Measurements from ENCODE around the gene KCNK17.

The KCNK17 gene

GRCh38 chr6:39261751-39262150 lies 52.5 kb downstream of the KCNK17 start:
- no peaks in the 10 kb centered on the region for H3K79me2 ChIP-seq (ENCODE audit: control insufficient read depth, insufficient read depth, low read length, poor library complexity)
- no peaks in the 10 kb centered on the region for H3K79me1 ChIP-seq (ENCODE audit: low read length)
- H2AFZ ChIP-seq (ENCODE audit: insufficient read depth, low read length, poor library complexity): no peak overlapping the region
- no peak overlapping the region for H3K4me3 ChIP-seq (ENCODE audit: low read depth, low read length)
- no peak overlapping the region for H4K91ac ChIP-seq (ENCODE audit: low read depth, low read length)
- H4K12ac ChIP-seq (ENCODE audit: low read depth, low read length): no peak overlapping the region
- no peaks in the 10 kb centered on the region for H3K36me3 ChIP-seq (ENCODE audit: control insufficient read depth in 1 of 2, insufficient read depth in 2 of 2, low read length in 2 of 2)
- no peaks in the 10 kb centered on the region for H3K27me3 ChIP-seq (ENCODE audit: insufficient read depth, low read length)
- no peak overlapping the region for H3K23ac ChIP-seq (ENCODE audit: low read length)
- H3K4me2 ChIP-seq (ENCODE audit: low read length): no peak overlapping the region
- H3K18ac ChIP-seq (ENCODE audit: low read length): no peak overlapping the region
- no peaks in the 10 kb centered on the region for H3K9me3 ChIP-seq (ENCODE audit: insufficient read depth, low read depth, low read length)
- no CpG with 5 or more reads among the region's 3 CpGs for WGBS (ENCODE audit: extremely low coverage, insufficient coverage, insufficient read length)
- H2AK5ac ChIP-seq (ENCODE audit: low read length): no peak overlapping the region
- H2BK120ac ChIP-seq (ENCODE audit: insufficient read depth, low read length, poor library complexity): no peak overlapping the region
- H2BK5ac ChIP-seq (ENCODE audit: low read depth, low read length, poor library complexity): no peak overlapping the region
- DNase-seq: no peak
- no peak overlapping the region for H3K9ac ChIP-seq (ENCODE audit: low read length)
- H3K4me1 ChIP-seq (ENCODE audit: control insufficient read depth in 1 of 2, insufficient read depth in 2 of 2, low read length in 2 of 2): no peaks in the 10 kb centered on the region
- no peak overlapping the region for H4K8ac ChIP-seq (ENCODE audit: low read depth, low read length)
- H3K27ac ChIP-seq (ENCODE audit: low read depth, low read length): no peak overlapping the region
- no peak overlapping the region for H3K14ac ChIP-seq (ENCODE audit: low read length)
- no peak overlapping the region for H3K4ac ChIP-seq (ENCODE audit: low read depth, low read length)
- no peak overlapping the region for H2BK12ac ChIP-seq (ENCODE audit: low read length)

- H3K27ac ChIP-seq (ENCODE audit: low read depth, low read length): no peak overlapping the region
- H2BK12ac ChIP-seq (ENCODE audit: low read length): no peak overlapping the region
- H4K12ac ChIP-seq (ENCODE audit: low read depth, low read length): no peak overlapping the region
- no peak overlapping the region for H4K8ac ChIP-seq (ENCODE audit: low read depth, low read length)
- no peak for DNase-seq
- no CpG with 5 or more reads among the region's 2 CpGs for WGBS (ENCODE audit: extremely low coverage, insufficient coverage, insufficient read length)
- no peak overlapping the region for H2AK5ac ChIP-seq (ENCODE audit: low read length)
- no peaks in the 10 kb centered on the region for H3K4me1 ChIP-seq (ENCODE audit: control insufficient read depth in 1 of 2, insufficient read depth in 2 of 2, low read length in 2 of 2)
- no peak overlapping the region for H3K4me2 ChIP-seq (ENCODE audit: low read length)
- H3K18ac ChIP-seq (ENCODE audit: low read length): no peak overlapping the region
- no peaks in the 10 kb centered on the region for H3K9me3 ChIP-seq (ENCODE audit: insufficient read depth, low read depth, low read length)
- no peak overlapping the region for H3K4me3 ChIP-seq (ENCODE audit: low read depth, low read length)
- H3K14ac ChIP-seq (ENCODE audit: low read length): no peak overlapping the region
- no peak overlapping the region for H3K9ac ChIP-seq (ENCODE audit: low read length)
- no peaks in the 10 kb centered on the region for H3K36me3 ChIP-seq (ENCODE audit: control insufficient read depth in 1 of 2, insufficient read depth in 2 of 2, low read length in 2 of 2)
- no peaks in the 10 kb centered on the region for H3K27me3 ChIP-seq (ENCODE audit: insufficient read depth, low read length)
- no peak overlapping the region for H3K23ac ChIP-seq (ENCODE audit: low read length)
- no peak overlapping the region for H2BK120ac ChIP-seq (ENCODE audit: insufficient read depth, low read length, poor library complexity)
- no peaks in the 10 kb centered on the region for H3K79me2 ChIP-seq (ENCODE audit: control insufficient read depth, insufficient read depth, low read length, poor library complexity)
- H4K91ac ChIP-seq (ENCODE audit: low read depth, low read length): no peak overlapping the region
- H3K4ac ChIP-seq (ENCODE audit: low read depth, low read length): no peak overlapping the region
- no peak overlapping the region for H2BK5ac ChIP-seq (ENCODE audit: low read depth, low read length, poor library complexity)
- no peaks in the 10 kb centered on the region for H3K79me1 ChIP-seq (ENCODE audit: low read length)
- H2AFZ ChIP-seq (ENCODE audit: insufficient read depth, low read length, poor library complexity): no peak overlapping the region
These were observed 53.3 kb downstream of the KCNK17 start for GRCh38 chr6:39260953-39261352.

- H3K27me3 ChIP-seq (ENCODE audit: insufficient read depth, low read length): no peaks in the 10 kb centered on the region
- no peak overlapping the region for H2BK12ac ChIP-seq (ENCODE audit: low read length)
- no peak overlapping the region for H2BK120ac ChIP-seq (ENCODE audit: insufficient read depth, low read length, poor library complexity)
- no peak overlapping the region for H4K91ac ChIP-seq (ENCODE audit: low read depth, low read length)
- WGBS (ENCODE audit: extremely low coverage, insufficient coverage, insufficient read length): no CpG with 5 or more reads among the region's 2 CpGs
- no peak overlapping the region for H2AFZ ChIP-seq (ENCODE audit: insufficient read depth, low read length, poor library complexity)
- H3K4me3 ChIP-seq (ENCODE audit: low read depth, low read length): no peak overlapping the region
- no peak overlapping the region for H4K8ac ChIP-seq (ENCODE audit: low read depth, low read length)
- H3K23ac ChIP-seq (ENCODE audit: low read length): no peak overlapping the region
- H2BK5ac ChIP-seq (ENCODE audit: low read depth, low read length, poor library complexity): no peak overlapping the region
- H4K12ac ChIP-seq (ENCODE audit: low read depth, low read length): no peak overlapping the region
- H3K9ac ChIP-seq (ENCODE audit: low read length): no peak overlapping the region
- H3K18ac ChIP-seq (ENCODE audit: low read length): no peak overlapping the region
- no peaks in the 10 kb centered on the region for H3K36me3 ChIP-seq (ENCODE audit: control insufficient read depth in 1 of 2, insufficient read depth in 2 of 2, low read length in 2 of 2)
- no peak overlapping the region for H3K4ac ChIP-seq (ENCODE audit: low read depth, low read length)
- no peaks in the 10 kb centered on the region for H3K79me2 ChIP-seq (ENCODE audit: control insufficient read depth, insufficient read depth, low read length, poor library complexity)
- no peaks in the 10 kb centered on the region for H3K4me1 ChIP-seq (ENCODE audit: control insufficient read depth in 1 of 2, insufficient read depth in 2 of 2, low read length in 2 of 2)
- H3K9me3 ChIP-seq (ENCODE audit: insufficient read depth, low read depth, low read length): no peaks in the 10 kb centered on the region
- no peak overlapping the region for H2AK5ac ChIP-seq (ENCODE audit: low read length)
- no peak overlapping the region for H3K4me2 ChIP-seq (ENCODE audit: low read length)
- no peaks in the 10 kb centered on the region for H3K79me1 ChIP-seq (ENCODE audit: low read length)
- H3K14ac ChIP-seq (ENCODE audit: low read length): no peak overlapping the region
- no peak overlapping the region for H3K27ac ChIP-seq (ENCODE audit: low read depth, low read length)
- DNase-seq: no peak
These were observed 53.8 kb downstream of the KCNK17 start for GRCh38 chr6:39260456-39260855.

GRCh38 chr6:39256294-39256940 lies 57.8 kb downstream of the KCNK17 start:
- WGBS (ENCODE audit: extremely low coverage, insufficient coverage, insufficient read length): no CpG with 5 or more reads among the region's 2 CpGs
- Histone ChIP-seq H4K91ac (ENCODE audit: low read depth, low read length) (no peak overlapping the region), H3K18ac (ENCODE audit: low read length) (no peak overlapping the region), H3K9ac (ENCODE audit: low read length) (no peak overlapping the region), H2AFZ (ENCODE audit: insufficient read depth, low read length, poor library complexity) (no peak overlapping the region), H4K8ac (ENCODE audit: low read depth, low read length) (no peak overlapping the region), H3K4me2 (ENCODE audit: low read length) (no peak overlapping the region), H4K12ac (ENCODE audit: low read depth, low read length) (no peak overlapping the region), H3K9me3 (ENCODE audit: insufficient read depth, low read depth, low read length) (no peaks in the 10 kb centered on the region), H3K27ac (ENCODE audit: low read depth, low read length) (no peak overlapping the region), H3K36me3 (ENCODE audit: control insufficient read depth in 1 of 2, insufficient read depth in 2 of 2, low read length in 2 of 2) (no peaks in the 10 kb centered on the region), H3K4ac (ENCODE audit: low read depth, low read length) (no peak overlapping the region), H2AK5ac (ENCODE audit: low read length) (no peak overlapping the region), H3K27me3 (ENCODE audit: insufficient read depth, low read length) (no peaks in the 10 kb centered on the region), H2BK120ac (ENCODE audit: insufficient read depth, low read length, poor library complexity) (no peak overlapping the region), H3K4me1 (ENCODE audit: control insufficient read depth in 1 of 2, insufficient read depth in 2 of 2, low read length in 2 of 2) (no peaks in the 10 kb centered on the region), H2BK12ac (ENCODE audit: low read length) (no peak overlapping the region), H3K14ac (ENCODE audit: low read length) (no peak overlapping the region), H2BK5ac (ENCODE audit: low read depth, low read length, poor library complexity) (no peak overlapping the region), H3K79me1 (ENCODE audit: low read length) (no peaks in the 10 kb centered on the region), H3K4me3 (ENCODE audit: low read depth, low read length) (no peak overlapping the region), H3K79me2 (ENCODE audit: control insufficient read depth, insufficient read depth, low read length, poor library complexity) (no peaks in the 10 kb centered on the region), H3K23ac (ENCODE audit: low read length) (no peak overlapping the region)
- no peak for DNase-seq
